SKM-1 treated with dmso at 0.1 percent for 144 hours (cell line): ENCODE data around the gene UPK3A.
A peak's percentile ranks its signal among the peaks of the same experiment; 100 is the strongest.
"Not testable (repeated sequence)": the region's sequence is repeated elsewhere in the genome, so short reads cannot be mapped to it uniquely, and the experiment has no call there.

ENCODE experiments used
- DNase-seq: peaks from one replicate; lab custom pipeline; 2025; ENCODE audit not compliant: unreplicated experiment; lab: John Stamatoyannopoulos, UW

The UPK3A gene

GRCh38 chr22:45254789-45255278 is 29.9 kb upstream of the UPK3A start:
- DNase-seq = no peak

GRCh38 chr22:45257941-45258340 is 26.8 kb upstream of the UPK3A start:
- not testable (repeated sequence) for DNase-seq

- DNase-seq = no peak
Observed at GRCh38 chr22:45259754-45260394, 24.9 kb upstream of the UPK3A start.

GRCh38 chr22:45260395-45260759 is 24.4 kb upstream of the UPK3A start:
- not testable (repeated sequence) for DNase-seq

- DNase-seq = no peak
Observed at GRCh38 chr22:45261407-45262088, 23.2 kb upstream of the UPK3A start.

GRCh38 chr22:45262195-45262930 is 22.4 kb upstream of the UPK3A start:
- DNase-seq = no peak

- no peak for DNase-seq
Observed at GRCh38 chr22:45262931-45263462, 21.8 kb upstream of the UPK3A start.

- peak; percentile 89 for DNase-seq
Observed at GRCh38 chr22:45263463-45264269, 21.1 kb upstream of the UPK3A start.

GRCh38 chr22:45265535-45265934 is 19.2 kb upstream of the UPK3A start:
- no peak for DNase-seq

GRCh38 chr22:45268167-45268957 is 16.4 kb upstream of the UPK3A start:
- DNase-seq = no peak

GRCh38 chr22:45268958-45269844 is 15.5 kb upstream of the UPK3A start:
- DNase-seq = peak; percentile 70

GRCh38 chr22:45270095-45271020 is 14.4 kb upstream of the UPK3A start:
- DNase-seq = no peak

GRCh38 chr22:45271667-45272201 is 13.0 kb upstream of the UPK3A start:
- no peak for DNase-seq

GRCh38 chr22:45272498-45272897 is 12.3 kb upstream of the UPK3A start:
- DNase-seq = no peak

GRCh38 chr22:45273452-45274075 is 11.2 kb upstream of the UPK3A start:
- no peak for DNase-seq

- no peak for DNase-seq
Observed at GRCh38 chr22:45276507-45277105, 8.1 kb upstream of the UPK3A start.

GRCh38 chr22:45277720-45278119 is 7.0 kb upstream of the UPK3A start:
- not testable (repeated sequence) for DNase-seq
